AG09309 (cell line): Measurements from ENCODE around the gene CD69.
"Not testable (repeated sequence)": the region's sequence is repeated elsewhere in the genome, so short reads cannot be mapped to it uniquely, and the experiment has no call there.

Experiments used
- DNase-seq: peaks from one replicate; pipeline ENCODE4 v3.0.0-alpha.2; 2010; ENCODE audit warnings: low read depth
- H3K4me3 ChIP-seq: 2 replicates; pipeline ENCODE4 v1.5.1; 2011; ENCODE audit warnings: mild to moderate bottlenecking, low read depth, low read length, moderate library complexity; ENCODE audit not compliant: control insufficient read depth
- CTCF ChIP-seq: IDR thresholded peaks from 2 replicates; pipeline ENCODE4 v1.5.1; 2011; ENCODE audit warnings: mild to moderate bottlenecking, low read depth, low read length, inconsistent platforms; ENCODE audit not compliant: insufficient read depth, control insufficient read depth; ENCODE audit errors: missing control alignments

Gene CD69

DNA sequence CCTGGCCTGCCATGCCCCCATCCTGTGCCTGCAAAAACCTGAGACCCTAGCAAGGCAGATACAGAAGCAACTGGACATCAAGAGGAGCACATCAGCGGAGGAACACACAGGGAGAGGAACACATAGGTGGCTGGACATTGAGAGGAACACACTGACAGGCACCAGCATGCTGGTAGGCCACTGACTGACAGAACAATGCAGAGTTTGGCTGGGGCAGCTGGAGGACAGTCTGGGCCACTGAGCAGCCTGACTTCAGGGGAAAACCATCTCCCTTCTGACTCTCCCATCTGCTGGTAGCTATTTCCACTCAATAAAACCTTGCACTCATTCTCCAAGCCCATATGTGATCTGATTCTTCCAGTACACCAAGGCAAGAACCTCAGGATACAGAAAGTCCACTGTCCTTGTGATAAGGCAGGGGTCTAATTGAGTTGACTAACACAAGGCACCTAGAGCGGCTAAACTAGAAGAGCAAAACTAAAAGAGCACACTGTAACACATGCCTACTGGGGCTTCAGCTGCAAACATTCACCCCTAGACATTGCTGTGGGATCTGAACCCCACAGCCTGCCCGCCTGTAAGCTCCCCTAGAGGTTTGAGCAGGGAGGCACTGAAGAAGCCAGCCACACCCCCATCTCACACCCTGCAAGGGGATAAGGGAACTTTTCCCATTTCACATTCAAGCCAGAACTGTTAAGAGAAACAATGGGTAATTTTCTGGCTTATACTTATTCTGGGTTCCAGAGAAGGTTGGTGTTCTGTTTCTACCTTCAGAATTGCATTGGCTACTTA is 49.9 kb downstream of the CD69 start:
- TF ChIP-seq CTCF, result no peak
- DNase-seq, result no peak

DNA sequence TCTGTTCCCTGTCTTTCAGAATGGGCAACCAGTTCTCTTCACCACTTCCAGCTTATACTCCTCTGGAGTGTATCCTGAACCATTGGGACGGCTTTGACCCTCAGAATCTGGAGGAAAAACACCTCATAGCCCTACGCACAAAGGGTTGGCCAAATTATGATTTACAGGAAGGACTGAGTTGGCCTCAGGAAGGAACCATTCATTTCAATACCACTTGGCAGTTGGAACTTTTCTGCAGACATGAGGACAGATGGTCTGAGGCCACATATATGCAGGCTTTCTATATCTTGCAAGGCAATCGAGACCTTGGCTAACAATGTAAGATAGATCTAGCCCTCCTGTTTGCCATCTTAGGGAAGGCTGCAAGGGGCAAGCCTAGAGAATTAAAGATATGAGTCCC is 51.8 kb downstream of the CD69 start:
- no peak for DNase-seq
- no peak for TF ChIP-seq CTCF
- no peak overlapping the region for H3K4me3 ChIP-seq

More for the DNA sequence above, 49.9 kb downstream of the CD69 start:
- H3K4me3 ChIP-seq, result no peak overlapping the region

DNA sequence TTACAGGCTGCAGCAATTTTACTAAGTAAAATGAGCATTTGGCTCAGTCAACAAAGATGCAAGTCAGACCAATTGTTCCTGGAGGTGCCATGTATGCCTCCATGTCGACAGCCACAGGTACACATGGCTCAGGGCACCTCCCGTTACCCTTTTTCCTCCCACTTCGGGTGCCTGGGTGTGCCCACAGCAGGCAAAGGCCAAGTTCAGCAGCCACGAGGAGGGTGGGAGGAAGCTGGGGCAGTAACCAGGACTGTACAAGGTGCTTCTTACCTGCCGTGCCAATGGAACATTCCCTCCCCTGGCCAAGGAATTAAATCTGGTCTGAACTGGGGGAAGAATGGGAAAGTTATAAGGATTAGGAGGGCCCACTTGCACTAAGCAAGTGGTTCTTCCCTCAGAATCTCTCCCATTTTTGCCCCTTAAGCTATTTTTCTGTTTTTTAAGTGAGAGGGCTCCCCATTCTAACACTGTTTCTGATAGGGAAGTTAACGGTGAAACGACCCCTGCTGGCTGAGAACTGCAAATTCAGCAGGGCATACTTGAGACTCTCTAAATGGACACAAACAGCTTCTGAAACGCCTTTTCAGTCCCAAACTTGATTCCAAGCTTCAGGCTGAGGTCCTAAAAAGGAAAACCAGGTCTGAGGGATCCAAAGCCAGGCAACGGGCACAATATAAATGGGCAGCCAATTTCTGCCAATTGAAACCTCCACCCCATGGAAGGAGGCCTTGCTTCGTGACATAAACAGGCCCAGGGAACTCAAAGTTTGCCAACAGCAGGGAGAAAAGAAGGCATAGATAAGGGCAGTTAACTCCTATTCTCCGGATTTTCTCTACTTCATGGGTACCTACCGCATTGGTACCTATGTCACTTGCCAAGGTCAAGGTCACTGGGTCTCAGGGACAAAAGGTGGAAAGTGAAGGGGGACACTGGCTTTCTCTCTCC is 52.6 kb downstream of the CD69 start:
- peak; percentile 8 for DNase-seq
- no peak overlapping the region for H3K4me3 ChIP-seq
- TF ChIP-seq CTCF, result peak; percentile 78

DNA sequence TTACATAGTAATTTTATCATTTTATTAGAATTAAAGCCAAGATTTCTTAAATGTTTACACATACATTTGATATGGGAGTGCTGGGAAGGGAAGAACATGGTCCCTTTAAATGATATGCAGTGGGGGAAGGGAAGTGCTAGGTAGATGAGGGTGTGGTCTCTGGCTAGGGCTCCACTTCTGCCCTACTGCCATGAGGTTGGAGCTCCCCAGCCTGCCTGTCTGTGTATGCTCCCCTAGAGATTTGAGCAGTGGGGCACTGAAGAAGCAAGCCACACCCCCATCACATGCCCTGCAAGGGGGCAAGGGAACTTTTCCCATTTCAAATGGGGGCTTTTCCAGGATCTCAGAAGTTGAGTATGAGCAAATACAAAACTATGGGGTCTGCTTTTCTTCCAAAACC is 53.3 kb downstream of the CD69 start:
- no peak overlapping the region for H3K4me3 ChIP-seq
- TF ChIP-seq CTCF, result no peak
- no peak for DNase-seq

- no peak overlapping the region for H3K4me3 ChIP-seq
- TF ChIP-seq CTCF, result no peak
- DNase-seq, result no peak
These were observed 54.5 kb downstream of the CD69 start for GRCh38 chr12:9706086-9706685.

DNA sequence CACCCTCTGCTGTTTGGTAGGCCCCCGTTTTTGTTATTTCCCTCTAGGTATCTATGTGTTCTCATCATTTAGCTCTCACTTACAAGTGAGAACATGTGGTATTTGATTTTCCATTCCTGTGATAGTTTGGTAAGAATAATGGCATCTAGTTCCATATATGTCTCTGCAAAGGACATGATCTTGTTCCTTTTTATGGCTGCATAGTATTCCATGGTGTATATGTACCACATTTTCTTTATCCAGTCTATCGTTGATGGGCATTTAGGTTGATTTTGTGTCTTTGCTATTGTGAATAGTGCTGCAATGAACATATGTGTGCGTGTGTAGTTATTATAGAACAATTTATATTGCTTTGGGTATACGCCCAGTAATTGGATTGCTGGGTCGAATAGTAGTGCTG is 56.1 kb downstream of the CD69 start:
- DNase-seq, H3K4me3 ChIP-seq: not testable (repeated sequence)
